Smooth muscle cell of the brain vasculature (primary cell): ENCODE measurements around the gene PANX2.
"Not testable (repeated sequence)": the region's sequence is repeated elsewhere in the genome, so short reads cannot be mapped to it uniquely, and the experiment has no call there.

Experiments
- DNase-seq: peaks from one replicate; pipeline ENCODE4 v3.0.0-alpha.2; 2012; ENCODE audit warnings: low read depth, low spot score

PANX2 gene

GRCh38 chr22:50147258-50148165 is 23.0 kb upstream of the PANX2 start:
- DNase-seq: not testable (repeated sequence)

- DNase-seq: no peak
Observed at GRCh38 chr22:50148166-50148500, 22.4 kb upstream of the PANX2 start.

GRCh38 chr22:50148991-50149721 is 21.4 kb upstream of the PANX2 start:
- no peak for DNase-seq

- no peak for DNase-seq
Observed at GRCh38 chr22:50150161-50151129, 20.1 kb upstream of the PANX2 start.

GRCh38 chr22:50151571-50152537 is 18.7 kb upstream of the PANX2 start:
- no peak for DNase-seq

- no peak for DNase-seq
Observed at GRCh38 chr22:50153056-50153755, 17.3 kb upstream of the PANX2 start.

GRCh38 chr22:50153756-50154140 is 16.8 kb upstream of the PANX2 start:
- DNase-seq: no peak

GRCh38 chr22:50157709-50158375 is 12.7 kb upstream of the PANX2 start:
- DNase-seq: no peak

- no peak for DNase-seq
Observed at GRCh38 chr22:50160947-50161346, 9.6 kb upstream of the PANX2 start.

GRCh38 chr22:50161508-50162390 is 8.8 kb upstream of the PANX2 start:
- no peak for DNase-seq

GRCh38 chr22:50162391-50162956 is 8.1 kb upstream of the PANX2 start:
- DNase-seq: no peak

- DNase-seq: no peak
Observed at GRCh38 chr22:50165436-50166123, 5.0 kb upstream of the PANX2 start.

GRCh38 chr22:50167689-50168489 is 2.6 kb upstream of the PANX2 start:
- no peak for DNase-seq

GRCh38 chr22:50168490-50169180 is 1.9 kb upstream of the PANX2 start:
- DNase-seq: not testable (repeated sequence)

- DNase-seq: no peak
Observed at GRCh38 chr22:50169181-50169759, 1.3 kb upstream of the PANX2 start.
